Right kidney (tissue), 9 donors: ENCODE measurements around the gene TAF1L.
"Not testable (repeated sequence)": the region's sequence is repeated elsewhere in the genome, so short reads cannot be mapped to it uniquely, and the experiment has no call there.

Experiments used
- DNase-seq: peaks from one replicate; pipeline ENCODE4 v3.0.0-alpha.2; 2016
- long read RNA-seq, 8 donors: transcript quantifications; one replicate each; lab custom pipeline, GENCODE V29; 2026

Gene TAF1L
- long read RNA-seq, donor 1, result 0 reads
- long read RNA-seq, donor 2, result 0 reads
- long read RNA-seq, donor 3, full-length matches to known transcripts, result 2 of 2 reads
- long read RNA-seq, donor 3, partial matches to known transcripts, result 0 of 2 reads
- long read RNA-seq, donor 3, other reads (novel, unspliced or antisense), result 0 of 2 reads
- long read RNA-seq, donor 4, result 0 reads
- long read RNA-seq, donor 5, result 0 reads
- long read RNA-seq, donor 6, result 0 reads
- long read RNA-seq, donor 7, full-length matches to known transcripts, result 1 of 1 reads
- long read RNA-seq, donor 7, partial matches to known transcripts, result 0 of 1 reads
- long read RNA-seq, donor 7, other reads (novel, unspliced or antisense), result 0 of 1 reads
- long read RNA-seq, donor 8, result 0 reads

GRCh38 chr9:32635362-32635761, at the start of gene TAF1L:
Gene TAF1L (minus strand): TSS chr9:32635669. CDS start chr9:32635579, 90 bp downstream.
- DNase-seq, result no peak

GRCh38 chr9:32681751-32682150, 46.3 kb upstream of the TAF1L start:
- no peak for DNase-seq

- DNase-seq, result no peak
Measured at GRCh38 chr9:32677931-32678330, 42.5 kb upstream of the TAF1L start.

- no peak for DNase-seq
Measured at GRCh38 chr9:32672469-32672868, 37.0 kb upstream of the TAF1L start.

GRCh38 chr9:32671333-32671732, 35.9 kb upstream of the TAF1L start:
- DNase-seq, result no peak

- no peak for DNase-seq
Measured at GRCh38 chr9:32665101-32665500, 29.6 kb upstream of the TAF1L start.

- DNase-seq, result no peak
Measured at GRCh38 chr9:32663741-32664140, 28.3 kb upstream of the TAF1L start.

- DNase-seq, result no peak
Measured at GRCh38 chr9:32647671-32648070, 12.2 kb upstream of the TAF1L start.

- DNase-seq, result no peak
Measured at GRCh38 chr9:32644698-32645097, 9.2 kb upstream of the TAF1L start.

- not testable (repeated sequence) for DNase-seq
Measured at GRCh38 chr9:32633151-32633550, 2.3 kb downstream of the TAF1L start.

- no peak for DNase-seq
Measured at GRCh38 chr9:32631991-32632390, 3.5 kb downstream of the TAF1L start.

GRCh38 chr9:32627394-32627954, 8.0 kb downstream of the TAF1L start:
- DNase-seq, result no peak

GRCh38 chr9:32625320-32625719, 10.1 kb downstream of the TAF1L start:
- no peak for DNase-seq

- DNase-seq, result no peak
Measured at GRCh38 chr9:32622948-32623347, 12.5 kb downstream of the TAF1L start.

GRCh38 chr9:32618261-32618660, 17.2 kb downstream of the TAF1L start:
- no peak for DNase-seq

GRCh38 chr9:32606811-32607210, 28.7 kb downstream of the TAF1L start:
- no peak for DNase-seq

- DNase-seq, result no peak
Measured at GRCh38 chr9:32603914-32604852, 31.3 kb downstream of the TAF1L start.

- DNase-seq, result not testable (repeated sequence)
Measured at GRCh38 chr9:32599021-32599420, 36.4 kb downstream of the TAF1L start.

GRCh38 chr9:32596936-32597335, 38.5 kb downstream of the TAF1L start:
- DNase-seq, result no peak

GRCh38 chr9:32596096-32596865, 39.2 kb downstream of the TAF1L start:
- no peak for DNase-seq

- DNase-seq, result no peak
Measured at GRCh38 chr9:32590898-32591297, 44.6 kb downstream of the TAF1L start.

GRCh38 chr9:32590476-32590875, 45.0 kb downstream of the TAF1L start:
- DNase-seq, result no peak
